H1 (cell line): ENCODE data around the gene C2CD4C. TPM values are rescaled to one million over a fixed set of nuclear protein-coding genes. Genes with fewer than 3 reads are reported as not detected.
"Not testable (repeated sequence)": the region's sequence is repeated elsewhere in the genome, so short reads cannot be mapped to it uniquely, and the experiment has no call there.

Source experiments
- CTCF ChIA-PET: fragments of 300-600 bp; sonication (Branson Sonifier 250); formaldehyde crosslinking; loops from one replicate; lab custom pipeline; 2021; ENCODE audit not compliant: partially characterized antibody; lab: Charles Lee
- POLR2A ChIA-PET: fragments of 300-600 bp; sonication (Branson Sonifier 250); formaldehyde crosslinking; loops from one replicate; lab custom pipeline; 2021; ENCODE audit warnings: inconsistent platforms; ENCODE audit not compliant: partially characterized antibody; lab: Charles Lee
- DNase-seq, 2 experiments: peaks; one replicate each; pipeline versions ENCODE4 v3.0.0 to v3.0.0-alpha.2; 2010 to 2022; ENCODE audit warnings: low spot score in 2 of 2, low read depth in 1 of 2, mixed read lengths in 1 of 2
- FAIRE-seq: peaks from 2 replicates; lab custom pipeline; 2011; peaks lifted over from hg19 to GRCh38; lab: Jason Lieb, UNC
- H2AFZ ChIP-seq: 2 replicates; pipeline ENCODE4 v1.8.1; 2012; ENCODE audit warnings: low read length, inconsistent platforms
- H2AK5ac ChIP-seq: 2 replicates; pipeline ENCODE4 v1.6.1; 2013; ENCODE audit warnings: low read depth, low read length
- H2BK120ac ChIP-seq: replicated peaks from 2 replicates; pipeline ENCODE3; 2013; ENCODE audit warnings: low read depth, low read length, inconsistent platforms
- H2BK12ac ChIP-seq: 2 replicates; pipeline ENCODE4 v1.6.1; 2013; ENCODE audit warnings: low read depth, low read length
- H2BK15ac ChIP-seq: 2 replicates; pipeline ENCODE4 v1.6.1; 2013; ENCODE audit warnings: low read length
- H2BK20ac ChIP-seq: 2 replicates; pipeline ENCODE4 v1.6.1; 2013; ENCODE audit warnings: low read length
- H2BK5ac ChIP-seq: 2 replicates; pipeline ENCODE4 v1.6.1; 2013; ENCODE audit warnings: low read depth, low read length
- H3K14ac ChIP-seq: 2 replicates; pipeline ENCODE4 v1.6.1; 2013; ENCODE audit warnings: inconsistent platforms; ENCODE audit not compliant: insufficient read length
- H3K18ac ChIP-seq: 2 replicates; pipeline ENCODE4 v1.6.1; 2013; ENCODE audit warnings: low read length; ENCODE audit errors: extremely low read depth
- H3K23ac ChIP-seq: 2 replicates; pipeline ENCODE4 v1.6.1; 2013; ENCODE audit warnings: inconsistent platforms; ENCODE audit not compliant: insufficient read length
- H3K23me2 ChIP-seq: 2 replicates; pipeline ENCODE4 v1.6.1; 2013; ENCODE audit warnings: low read depth, low read length
- H3K27ac ChIP-seq: 2 replicates; pipeline ENCODE4 v1.6.1; 2011; ENCODE audit warnings: low read depth, low read length, inconsistent platforms
- H3K27me3 ChIP-seq, 4 experiments: replicated peaks in 1 of 4; 1 replicate in 1 of 4; 2 replicates in 3 of 4; pipeline versions ENCODE4 v1.6.1 to v1.8.1; 2011 to 2013; ENCODE audit warnings: low read length in 3 of 4, mild to moderate bottlenecking in 3 of 4, inconsistent platforms in 2 of 4, mixed read lengths in 2 of 4, moderate library complexity in 1 of 4; ENCODE audit not compliant: control insufficient read depth in 3 of 4, insufficient read depth in 3 of 4; ENCODE audit errors: extremely low read depth in 1 of 4
- H3K36me3 ChIP-seq, 4 experiments: 2 replicates each; pipeline versions ENCODE4 v1.6.1 to v1.8.1; 2011 to 2013; ENCODE audit warnings: mild to moderate bottlenecking in 4 of 4, low read length in 3 of 4, moderate library complexity in 2 of 4, control low read depth in 1 of 4, inconsistent platforms in 1 of 4; ENCODE audit not compliant: insufficient read depth in 4 of 4, control insufficient read depth in 2 of 4
- H3K4ac ChIP-seq: replicated peaks from 2 replicates; pipeline ENCODE3; 2013; ENCODE audit warnings: low read length, low read depth, mixed read lengths, inconsistent platforms; ENCODE audit not compliant: insufficient read length
- H3K4me1 ChIP-seq, 4 experiments: replicated peaks in 1 of 4; 1 replicate in 1 of 4; 2 replicates in 3 of 4; pipeline versions ENCODE4 v1.6.1 to v1.8.1; 2011 to 2013; ENCODE audit warnings: low read length in 3 of 4, inconsistent platforms in 2 of 4, mixed read lengths in 1 of 4; ENCODE audit not compliant: insufficient read depth in 4 of 4, control insufficient read depth in 3 of 4
- H3K4me2 ChIP-seq, 2 experiments: 2 replicates each; pipeline versions ENCODE4 v1.6.1 to v1.8.1; 2011 to 2013; ENCODE audit warnings: low read depth in 2 of 2, low read length in 2 of 2, control low read depth in 1 of 2, inconsistent platforms in 1 of 2, mild to moderate bottlenecking in 1 of 2; ENCODE audit not compliant: insufficient read depth in 1 of 2
- H3K4me3 ChIP-seq, 4 experiments: fragments of 200-600, 300-600 bp in 1 of 4; sonication (generic), shearing (Covaris generic), sonication (Bioruptor Twin) in 1 of 4; 2 replicates each; pipeline versions ENCODE4 v1.5.1 to v1.8.1; 2011 to 2016; ENCODE audit warnings: low read length in 4 of 4, low read depth in 3 of 4, control low read depth in 2 of 4, inconsistent platforms in 2 of 4, mild to moderate bottlenecking in 2 of 4, mixed read lengths in 1 of 4, moderate library complexity in 1 of 4; ENCODE audit not compliant: insufficient read depth in 2 of 4; ENCODE audit errors: extremely low read depth in 1 of 4
- H3K56ac ChIP-seq: replicated peaks from 2 replicates; pipeline ENCODE3; 2013; ENCODE audit warnings: low read depth, mild to moderate bottlenecking, mixed read lengths, low read length, inconsistent platforms; ENCODE audit not compliant: insufficient read length
- H3K79me1 ChIP-seq: 2 replicates; pipeline ENCODE4 v1.6.1; 2013; ENCODE audit warnings: low read depth, low read length, control low read depth
- H3K79me2 ChIP-seq, 2 experiments: 2 replicates each; pipeline versions ENCODE4 v1.6.1 to v1.8.1; 2012 to 2013; ENCODE audit warnings: low read length in 2 of 2, mild to moderate bottlenecking in 2 of 2, inconsistent platforms in 1 of 2; ENCODE audit not compliant: insufficient read depth in 2 of 2, control insufficient read depth in 1 of 2
- H3K9ac ChIP-seq, 4 experiments: replicated peaks in 1 of 4; 1 replicate in 1 of 4; 2 replicates in 3 of 4; pipeline versions ENCODE4 v1.6.1 to v1.8.1; 2011 to 2013; ENCODE audit warnings: low read depth in 3 of 4, low read length in 3 of 4, control low read depth in 2 of 4, mild to moderate bottlenecking in 2 of 4, moderate library complexity in 2 of 4, inconsistent platforms in 1 of 4; ENCODE audit errors: extremely low read depth in 1 of 4
- H3K9me3 ChIP-seq, 2 experiments: 2 replicates each; pipeline versions ENCODE4 v1.6.1 to v1.8.1; 2012 to 2013; ENCODE audit warnings: mild to moderate bottlenecking in 2 of 2, moderate library complexity in 2 of 2, control low read depth in 1 of 2, inconsistent platforms in 1 of 2, low read depth in 1 of 2, low read length in 1 of 2, mixed read lengths in 1 of 2; ENCODE audit not compliant: insufficient read depth in 2 of 2
- H4K20me1 ChIP-seq, 2 experiments: replicated peaks in 1 of 2; 2 replicates each; pipeline versions ENCODE3 to v1.8.1; 2011 to 2013; ENCODE audit warnings: inconsistent platforms in 2 of 2, low read length in 2 of 2, mild to moderate bottlenecking in 1 of 2; ENCODE audit not compliant: insufficient read depth in 2 of 2, control insufficient read depth in 1 of 2
- H4K5ac ChIP-seq: 2 replicates; pipeline ENCODE4 v1.6.1; 2013; ENCODE audit warnings: low read length, low read depth, mixed read lengths, inconsistent platforms; ENCODE audit not compliant: insufficient read length
- H4K8ac ChIP-seq: 2 replicates; pipeline ENCODE4 v1.8.0; 2013; ENCODE audit warnings: mild to moderate bottlenecking, moderate library complexity, low read length, inconsistent platforms; ENCODE audit not compliant: insufficient read depth; ENCODE audit errors: extremely low read depth
- H4K91ac ChIP-seq: replicated peaks from 2 replicates; pipeline ENCODE3; 2013; ENCODE audit warnings: low read length, mixed read lengths, inconsistent platforms; ENCODE audit not compliant: insufficient read length
- polyA plus RNA-seq, 7 experiments: library from polyadenylated mRNA; depleted of rRNA in 3 of 7; stranded (reverse) in 5 of 7; unstranded in 2 of 7; fragments of >200 nt in 5 of 7; fragments of 200-250 nt in 2 of 7; gene quantifications; 1 replicate in 5 of 7; 2 replicates in 1 of 7; 4 replicates in 1 of 7; pipeline versions ENCODE4 v1.2.1 to v1.2.3, GENCODE V29; 2011 to 2013; ENCODE audit warnings: missing spikeins in 2 of 7, mixed read lengths in 2 of 7
- total RNA-seq: library from RNA; stranded (reverse); fragmentation: NEBNext Ultra II Directional; extraction: Animal tissue kit (Norgen Biotek cat#: 25700); gene quantifications from 2 replicates; pipeline ENCODE4 v1.2.1, GENCODE V29; 2021

C2CD4C gene
- total and polyA plus RNA-seq, 2 of the 8 experiments (the other 6 are each of a cell fraction or from before 2014, with no cell fraction given): 3.8 to 6.3 TPM

- H2AK5ac ChIP-seq, H3K14ac ChIP-seq, H3K23ac ChIP-seq, H3K56ac ChIP-seq, H3K79me2 ChIP-seq, H2BK12ac ChIP-seq, H3K4me1 ChIP-seq, H2BK20ac ChIP-seq, H4K91ac ChIP-seq, H4K8ac ChIP-seq, H3K9ac ChIP-seq, H3K27ac ChIP-seq, H3K79me1 ChIP-seq, H2BK5ac ChIP-seq, H3K27me3 ChIP-seq, H2BK120ac ChIP-seq, H3K4me3 ChIP-seq, H2AFZ ChIP-seq, H2BK15ac ChIP-seq, H3K36me3 ChIP-seq, H3K18ac ChIP-seq, H4K5ac ChIP-seq, POLR2A ChIA-PET, FAIRE-seq, H4K20me1 ChIP-seq, DNase-seq, CTCF ChIA-PET, H3K4ac ChIP-seq, H3K4me2 ChIP-seq: not testable (repeated sequence)
- Histone ChIP-seq H3K23me2 (peaks cover 19% of the 10 kb centered on the region), H3K9me3 (peaks cover 13% of the 10 kb centered on the region in 2 experiments; a peak in 3 of 4 replicates)
Measured at GRCh38 chr19:393560-393959, 15.4 kb downstream of the C2CD4C start.
